SK-MEL-5 (cell line): ENCODE measurements around the gene HYAL2. TPM values are rescaled to one million over a fixed set of nuclear protein-coding genes. Genes with fewer than 3 reads are reported as not detected.

ENCODE experiments used
- DNase-seq: peaks from one replicate; pipeline ENCODE4 v3.0.0-alpha.2; 2016; ENCODE audit warnings: low read depth, low spot score
- in situ Hi-C: cut with HindIII; loops from 2 replicates; pipeline ENCODE4 v1.10.0; 2016; ENCODE audit warnings: low sequenced_read_pairs, high pct_unique_total_duplicates, low pct_unique_long_range_greater_than_20kb
- total RNA-seq: library from RNA; depleted of rRNA; stranded (reverse); fragments of >200 nt; shearing (Covaris generic); gene quantifications from 2 replicates; pipeline ENCODE4 v1.2.3, GENCODE V29; 2014; rRNA removed

The HYAL2 gene
- total RNA-seq, 1 experiment from 2014 or later = 86.4 TPM

DNA sequence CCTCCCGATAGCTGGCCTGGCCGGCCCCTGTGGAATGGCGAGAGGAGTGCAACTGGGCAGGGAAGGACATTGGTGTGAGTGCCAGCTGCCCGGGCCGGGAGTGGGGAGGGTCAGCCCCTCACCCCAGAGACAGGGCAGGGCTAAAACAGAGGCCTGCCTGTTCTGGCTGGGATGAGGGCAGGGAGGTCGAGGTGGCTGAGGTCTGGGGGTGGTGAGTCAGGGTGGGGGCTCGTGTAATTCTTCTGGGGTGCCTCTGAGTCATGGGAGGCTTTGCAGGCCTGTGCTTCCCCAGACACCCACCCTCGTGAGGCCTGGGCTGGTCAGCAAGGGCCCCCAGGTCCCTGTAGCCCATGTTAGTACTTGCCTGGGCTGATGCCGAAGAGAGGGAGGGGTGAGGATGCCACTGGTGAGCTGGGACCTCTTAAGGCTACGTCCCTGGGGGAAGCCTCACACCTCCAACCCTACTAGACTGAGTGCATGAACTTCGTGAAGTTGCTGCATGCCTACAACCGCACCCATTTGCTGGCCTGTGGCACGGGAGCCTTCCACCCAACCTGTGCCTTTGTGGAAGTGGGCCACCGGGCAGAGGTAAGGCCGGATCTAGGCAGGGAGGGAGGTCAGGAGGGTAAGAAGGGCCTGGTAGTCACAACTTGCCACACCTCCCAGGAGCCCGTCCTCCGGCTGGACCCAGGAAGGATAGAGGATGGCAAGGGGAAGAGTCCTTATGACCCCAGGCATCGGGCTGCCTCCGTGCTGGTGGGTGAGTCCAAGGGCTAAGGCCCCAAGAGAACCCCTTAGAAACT, 51.9 kb downstream of the HYAL2 start:
- in situ Hi-C loops = no loop called here
- DNase-seq = no peak

GRCh38 chr3:50269977-50270413, 52.5 kb downstream of the HYAL2 start:
- in situ Hi-C loops = no loop called here
- DNase-seq = no peak

DNA sequence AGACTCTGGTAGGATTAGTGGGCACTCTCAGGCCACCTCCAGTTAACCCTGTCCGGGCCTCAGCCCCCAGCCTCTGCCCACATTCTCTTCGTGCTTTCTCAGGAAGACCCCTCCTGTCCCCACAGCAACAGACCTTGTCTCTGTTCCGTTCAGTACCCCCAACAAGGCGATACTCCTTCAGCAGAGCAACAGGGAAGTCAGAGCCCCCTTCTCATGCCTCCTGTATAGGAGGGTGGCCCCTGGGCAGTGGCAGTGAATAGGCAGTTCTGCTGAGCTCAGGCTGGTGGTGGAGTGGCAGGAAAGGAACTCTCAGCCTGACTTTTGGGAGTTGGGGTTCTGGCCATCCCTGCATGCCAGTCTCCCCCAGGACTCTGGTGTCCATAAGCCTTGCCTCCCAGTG, 53.1 kb downstream of the HYAL2 start:
- in situ Hi-C loops = no loop called here
- no peak for DNase-seq

DNA sequence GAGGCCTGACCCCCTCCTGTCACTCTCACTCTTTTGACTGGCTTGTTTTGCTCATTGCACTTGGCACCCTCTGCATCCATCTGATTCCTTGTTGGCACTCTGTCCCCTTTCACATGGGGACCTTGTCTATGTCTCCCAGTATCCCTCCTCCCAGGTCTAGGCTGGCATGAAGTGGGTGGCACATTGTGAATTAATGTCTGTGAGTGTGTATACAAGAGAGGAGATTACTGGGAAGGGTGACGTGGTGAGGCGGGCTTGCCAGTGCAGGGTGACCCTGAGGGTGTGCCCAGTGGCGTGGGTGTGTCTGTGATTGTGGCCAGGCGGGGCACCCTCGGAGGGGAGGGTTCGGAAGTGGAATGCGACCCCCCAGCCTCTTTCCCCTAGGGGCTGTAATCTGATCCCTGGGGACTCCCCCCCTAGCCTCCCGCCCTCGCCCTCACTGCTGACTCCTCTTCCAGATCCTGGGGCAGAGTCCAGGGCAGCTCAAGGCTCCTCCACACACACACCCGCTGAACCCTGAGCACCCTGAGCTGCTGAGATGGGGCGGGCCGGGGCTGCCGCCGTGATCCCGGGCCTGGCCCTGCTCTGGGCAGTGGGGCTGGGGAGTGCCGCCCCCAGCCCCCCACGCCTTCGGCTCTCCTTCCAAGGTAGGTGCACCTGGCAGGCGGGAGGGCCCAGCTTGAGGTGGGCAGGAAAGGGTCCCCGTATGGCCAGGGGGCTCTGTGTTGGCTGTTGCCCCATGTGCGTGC, 53.7 kb downstream of the HYAL2 start, which contains the start of gene SEMA3B:
Gene SEMA3B (plus strand): TSS at position 445 of the 749 bp plus-strand sequence. CDS start 94 bp downstream, at position 539.
- DNase-seq = no peak
- in situ Hi-C loops = no loop called here

DNA sequence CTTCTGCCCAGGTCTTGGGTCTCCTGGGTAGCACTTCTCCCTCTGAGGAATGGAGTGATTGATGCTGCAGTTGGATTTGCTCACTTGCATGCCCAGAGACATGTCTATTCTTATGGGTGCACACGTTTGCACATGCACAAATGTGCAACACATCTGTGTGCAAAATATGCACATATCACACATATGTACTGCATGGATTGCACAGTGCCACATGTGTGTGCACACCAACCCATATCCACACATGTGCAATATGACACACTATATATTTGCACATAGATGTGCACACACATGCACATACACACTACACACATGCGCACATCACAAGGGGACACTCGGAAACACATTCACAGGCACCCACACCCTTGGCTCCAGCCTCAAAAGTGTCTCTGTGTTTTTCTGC, 54.3 kb downstream of the HYAL2 start:
- no peak for DNase-seq
- in situ Hi-C loops = no loop called here

Other genes with a start within 250 kb of the HYAL2 start
- 95.6 and 106 TPM in 2 replicates for gene RBM5, start 233.8 kb downstream of the HYAL2 start, total RNA-seq
- gene SEMA3F, start 167.4 kb downstream of the HYAL2 start, total RNA-seq = 1.5 and 2.5 TPM in 2 replicates
- not detected in 2 replicates for gene GNAT1, start 131.1 kb downstream of the HYAL2 start, total RNA-seq
- 0.13 and 0.42 TPM in 2 replicates for gene SLC38A3, start 117.5 kb downstream of the HYAL2 start, total RNA-seq
- 73.8 and 77.3 TPM in 2 replicates for gene GNAI2, start 86.5 kb downstream of the HYAL2 start, total RNA-seq
- 0.85 and 0.96 TPM in 2 replicates for gene SEMA3B, start 53.6 kb downstream of the HYAL2 start, total RNA-seq
- gene LSMEM2, start 43.7 kb downstream of the HYAL2 start, total RNA-seq = not detected in 2 replicates
- gene IFRD2, start 30.3 kb downstream of the HYAL2 start, total RNA-seq = 80.5 and 80.7 TPM in 2 replicates
- 4.1 and 5.7 TPM in 2 replicates for gene HYAL3, start 23.3 kb downstream of the HYAL2 start, total RNA-seq
- gene NAA80, start 23.3 kb downstream of the HYAL2 start, total RNA-seq = 4.2 and 4.6 TPM in 2 replicates
- gene HYAL1, start 19.2 kb downstream of the HYAL2 start, total RNA-seq = 0.24 and 1.1 TPM in 2 replicates
- 32.4 and 34.4 TPM in 2 replicates for gene TUSC2, start 5.5 kb upstream of the HYAL2 start, total RNA-seq
- 8.3 and 9.3 TPM in 2 replicates for gene RASSF1, start 18.1 kb upstream of the HYAL2 start, total RNA-seq
- gene ZMYND10, start 23.0 kb upstream of the HYAL2 start, total RNA-seq = 0.61 TPM in 1 of 2 replicates, not detected in the other
- gene NPRL2, start 28.0 kb upstream of the HYAL2 start, total RNA-seq = 21.9 and 24.3 TPM in 2 replicates
- gene CYB561D2, start 28.1 kb upstream of the HYAL2 start, total RNA-seq = 31.6 and 42.1 TPM in 2 replicates
- 40.8 and 45.5 TPM in 2 replicates for gene TMEM115, start 36.8 kb upstream of the HYAL2 start, total RNA-seq
- gene CACNA2D2, start 180.9 kb upstream of the HYAL2 start, total RNA-seq = 0.21 and 0.80 TPM in 2 replicates
- 4.0 and 4.2 TPM in 2 replicates for gene C3orf18, start 245.0 kb upstream of the HYAL2 start, total RNA-seq
- 17.7 and 18.3 TPM in 2 replicates for gene HEMK1, start 246.8 kb upstream of the HYAL2 start, total RNA-seq